Activated CD4-positive, alpha-beta T cell treated with anti-CD3 and anti-CD28 coated beads, Interleukin-2, amount 50 U/mL, for 48 hours (primary cell): Measurements from ENCODE around the gene PIK3CD.

Experiments
- DNase-seq, 2 experiments: peaks; one replicate each; pipeline ENCODE4 v3.0.0-alpha.2; 2020

PIK3CD gene

GRCh38 chr1:9720785-9721605, 69.5 kb downstream of the PIK3CD start:
- DNase-seq, result no peak

- peak; percentile 78 to 81 for DNase-seq
These were observed 70.3 kb downstream of the PIK3CD start for GRCh38 chr1:9721606-9722377.

GRCh38 chr1:9722378-9722749, 70.8 kb downstream of the PIK3CD start:
- DNase-seq, result no peak

GRCh38 chr1:9723068-9723805, 71.7 kb downstream of the PIK3CD start:
- DNase-seq, result no peak

GRCh38 chr1:9723926-9724325, 72.4 kb downstream of the PIK3CD start:
- no peak for DNase-seq

- peak; percentile 70 to 79 for DNase-seq
These were observed 73.4 kb downstream of the PIK3CD start for GRCh38 chr1:9724706-9725476.

GRCh38 chr1:9726406-9726805, 74.9 kb downstream of the PIK3CD start:
- no peak for DNase-seq

GRCh38 chr1:9726905-9727595, 75.5 kb downstream of the PIK3CD start:
- no peak for DNase-seq

GRCh38 chr1:9728451-9729295, 77.1 kb downstream of the PIK3CD start:
- DNase-seq, result peak; percentile 74 to 84

- DNase-seq, result no peak
These were observed 78.0 kb downstream of the PIK3CD start for GRCh38 chr1:9729523-9729922.

- DNase-seq, result peak in 1 of 2 experiments; percentile 7
These were observed 78.8 kb downstream of the PIK3CD start for GRCh38 chr1:9730096-9730901.

- no peak for DNase-seq
These were observed 79.6 kb downstream of the PIK3CD start for GRCh38 chr1:9731051-9731537.

- DNase-seq, result no peak
These were observed 80.0 kb downstream of the PIK3CD start for GRCh38 chr1:9731561-9731960.

GRCh38 chr1:9732123-9732971, 80.8 kb downstream of the PIK3CD start:
- peak in 1 of 2 experiments; percentile 7 for DNase-seq

- no peak for DNase-seq
These were observed 81.7 kb downstream of the PIK3CD start for GRCh38 chr1:9733160-9733789.

- DNase-seq, result no peak
These were observed 84.3 kb downstream of the PIK3CD start for GRCh38 chr1:9735800-9736199.

- no peak for DNase-seq
These were observed 84.7 kb downstream of the PIK3CD start for GRCh38 chr1:9736241-9736640.

- no peak for DNase-seq
These were observed 85.5 kb downstream of the PIK3CD start for GRCh38 chr1:9737057-9737456.
